Upper lobe of right lung (tissue), 1 donor: ENCODE results near the gene LTA. TPM values are rescaled to one million over a fixed set of nuclear protein-coding genes. Genes with fewer than 3 reads are reported as not detected.

Experiments
- ATAC-seq: fragments of 200-7000 bp; cut with Tn5 transposase; one replicate; pipeline ENCODE4 v1.9.1; 2020; ENCODE audit warnings: mild to moderate bottlenecking, moderate library complexity
- DNase-seq: peaks from one replicate; pipeline ENCODE4 v3.0.0-alpha.2; 2020
- H3K27ac ChIP-seq: fragments of 200-600 bp; one replicate; pipeline ENCODE4 v1.8.0; 2022
- H3K27me3 ChIP-seq: fragments of 200-600 bp; one replicate; pipeline ENCODE4 v1.8.0; 2022; ENCODE audit warnings: mild to moderate bottlenecking
- H3K36me3 ChIP-seq: fragments of 200-600 bp; one replicate; pipeline ENCODE4 v1.8.0; 2022
- H3K4me1 ChIP-seq: fragments of 200-600 bp; one replicate; pipeline ENCODE4 v1.8.0; 2022
- H3K4me3 ChIP-seq: fragments of 200-600 bp; one replicate; pipeline ENCODE4 v1.8.0; 2022; ENCODE audit warnings: mild to moderate bottlenecking
- H3K9me3 ChIP-seq: fragments of 200-600 bp; one replicate; pipeline ENCODE4 v1.8.0; 2022
- CTCF ChIP-seq: fragments of 200-600 bp; IDR thresholded peaks from one replicate; pipeline ENCODE4 v1.8.0; 2022; ENCODE audit warnings: antibody characterized with exemption
- intact Hi-C: fragments of 100-400 bp; cut with DNase I; formaldehyde crosslinking; loops from one replicate; pipeline ENCODE4 v1.11.0; 2022
- total RNA-seq: library from RNA; stranded (reverse); fragmentation: NEBNext Ultra II Directional; extraction: Animal tissue kit (Norgen Biotek cat#: 25700); gene quantifications from one replicate; pipeline ENCODE4 v1.2.1, GENCODE V29; 2021
- donor health status: DM: no; HTN: yes; CAD: no; lungs with severe emphysema.

The LTA gene
- total RNA-seq, 1 donor from 2014 or later: 0.46 TPM

- Histone ChIP-seq H3K36me3 (peaks cover 51% of the 10 kb centered on the region), H3K27me3 (no peaks in the 10 kb centered on the region), H3K4me3 (peak overlapping the region; percentile 72), H3K4me1 (peaks cover 29% of the 10 kb centered on the region), H3K9me3 (no peaks in the 10 kb centered on the region), H3K27ac (peak overlapping the region; percentile 93)
- intact Hi-C loops: no loop called here
- ATAC-seq (no peak), DNase-seq (no peak)
- no peak for TF ChIP-seq CTCF
These were observed 31.4 kb upstream of the LTA start for GRCh38 chr6:31540640-31541039.

- peak overlapping the region; percentile 72 for H3K4me3 ChIP-seq
- peaks cover 29% of the 10 kb centered on the region for H3K4me1 ChIP-seq
- H3K27me3 ChIP-seq: no peaks in the 10 kb centered on the region
- H3K36me3 ChIP-seq: peaks cover 45% of the 10 kb centered on the region
- peak overlapping the region; percentile 93 for H3K27ac ChIP-seq
- no peak for TF ChIP-seq CTCF
- no peaks in the 10 kb centered on the region for H3K9me3 ChIP-seq
- DNase-seq (no peak), ATAC-seq (peak; percentile 49)
- intact Hi-C loops: no loop called here
These were observed 30.9 kb upstream of the LTA start for GRCh38 chr6:31541059-31541657.

- intact Hi-C loops: no loop called here
- Histone ChIP-seq H3K36me3 (peaks cover 38% of the 10 kb centered on the region), H3K27me3 (no peaks in the 10 kb centered on the region), H3K27ac (peak within 1 kb of the TSS; percentile 93), H3K4me3 (peak within 1 kb of the TSS; percentile 72), H3K4me1 (peaks cover 29% of the 10 kb centered on the region), H3K9me3 (no peaks in the 10 kb centered on the region)
- TF ChIP-seq CTCF: no peak
- peak; percentile 97 for DNase-seq
- ATAC-seq: peak; percentile 91
These were observed 30.2 kb upstream of the LTA start, which contains the start of gene DDX39B for GRCh38 chr6:31541658-31542521. TSS of gene DDX39B (minus strand) at chr6:31542003. CDS start at chr6:31540532, 1,471 bp downstream.

- no peak overlapping the region for H3K4me3 ChIP-seq
- no peak overlapping the region for H3K27ac ChIP-seq
- DNase-seq (no peak), ATAC-seq (no peak)
- peaks cover 38% of the 10 kb centered on the region for H3K4me1 ChIP-seq
- peaks cover 21% of the 10 kb centered on the region for H3K36me3 ChIP-seq
- no peaks in the 10 kb centered on the region for H3K27me3 ChIP-seq
- intact Hi-C loops: no loop called here
- no peak for TF ChIP-seq CTCF
- H3K9me3 ChIP-seq: no peaks in the 10 kb centered on the region
These were observed 28.4 kb upstream of the LTA start for GRCh38 chr6:31543639-31544038.

DNA sequence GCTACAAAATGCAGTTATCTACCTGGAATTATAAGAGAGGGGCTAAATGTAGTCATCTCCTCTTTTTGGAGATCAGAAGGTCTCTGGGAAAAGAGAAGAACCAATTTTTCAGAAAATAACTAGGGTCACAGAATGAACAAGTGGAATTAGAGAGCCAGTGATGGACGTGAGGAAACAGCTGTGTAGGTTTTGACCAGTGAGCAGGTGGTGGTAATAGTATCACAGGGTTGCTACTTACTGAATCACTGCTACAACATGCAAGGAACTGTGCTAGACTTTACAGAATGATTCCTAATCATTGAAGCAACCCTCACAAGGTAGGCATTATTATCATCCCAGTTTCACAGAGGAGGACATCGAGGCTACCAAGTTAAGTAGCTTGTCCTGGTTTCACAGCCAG lies 27.4 kb upstream of the LTA start:
- H3K27me3 ChIP-seq: no peaks in the 10 kb centered on the region
- intact Hi-C loops: loop anchor here (5.0 kb wide), 1 partner anchor 53 kb away; no protein-coding TSS in a partner anchor
- H3K4me3 ChIP-seq: no peak overlapping the region
- H3K36me3 ChIP-seq: peaks cover 20% of the 10 kb centered on the region
- no peak for TF ChIP-seq CTCF
- ATAC-seq (no peak), DNase-seq (no peak)
- no peak overlapping the region for H3K27ac ChIP-seq
- no peaks in the 10 kb centered on the region for H3K9me3 ChIP-seq
- H3K4me1 ChIP-seq: peaks cover 28% of the 10 kb centered on the region
